HG03135 (cell line): Measurements from ENCODE around the gene PIK3R1.

ENCODE experiments used
- ATAC-seq: cut with Tn5 transposase; IDR thresholded peaks from one replicate; pipeline ENCODE4 v1.9.1; 2021; ENCODE audit warnings: mild to moderate bottlenecking, moderate library complexity; ENCODE audit not compliant: unreplicated experiment

Gene PIK3R1

GRCh38 chr5:68250661-68251298, 35.2 kb downstream of the PIK3R1 start:
- ATAC-seq = no peak

GRCh38 chr5:68251386-68251785, 35.8 kb downstream of the PIK3R1 start:
- no peak for ATAC-seq

- ATAC-seq = no peak
Observed at GRCh38 chr5:68251804-68252522, 36.4 kb downstream of the PIK3R1 start.

- ATAC-seq = peak; percentile 56
Observed at GRCh38 chr5:68252673-68253623, 37.4 kb downstream of the PIK3R1 start.

GRCh38 chr5:68253624-68254585, 38.3 kb downstream of the PIK3R1 start:
- no peak for ATAC-seq

GRCh38 chr5:68254810-68255209, 39.3 kb downstream of the PIK3R1 start:
- ATAC-seq = no peak

- no peak for ATAC-seq
Observed at GRCh38 chr5:68255305-68256120, 40.0 kb downstream of the PIK3R1 start.

GRCh38 chr5:68257210-68257609, 41.7 kb downstream of the PIK3R1 start:
- no peak for ATAC-seq

- ATAC-seq = no peak
Observed at GRCh38 chr5:68258531-68258930, 43.0 kb downstream of the PIK3R1 start.

- ATAC-seq = no peak
Observed at GRCh38 chr5:68259700-68260099, 44.1 kb downstream of the PIK3R1 start.

- ATAC-seq = no peak
Observed at GRCh38 chr5:68260467-68260866, 44.9 kb downstream of the PIK3R1 start.

GRCh38 chr5:68261169-68261568, 45.6 kb downstream of the PIK3R1 start:
- no peak for ATAC-seq

- ATAC-seq = no peak
Observed at GRCh38 chr5:68261569-68262065, 46.1 kb downstream of the PIK3R1 start.

- no peak for ATAC-seq
Observed at GRCh38 chr5:68264024-68264956, 48.7 kb downstream of the PIK3R1 start.

- ATAC-seq = no peak
Observed at GRCh38 chr5:68265347-68265746, 49.8 kb downstream of the PIK3R1 start.

- ATAC-seq = no peak
Observed at GRCh38 chr5:68265822-68266395, 50.4 kb downstream of the PIK3R1 start.

GRCh38 chr5:68266457-68266856, 50.9 kb downstream of the PIK3R1 start:
- ATAC-seq = no peak

- no peak for ATAC-seq
Observed at GRCh38 chr5:68267066-68267465, 51.5 kb downstream of the PIK3R1 start.
